ENCODE results near the gene NCAPG.

- TF ChIP-seq, protein P1, sequence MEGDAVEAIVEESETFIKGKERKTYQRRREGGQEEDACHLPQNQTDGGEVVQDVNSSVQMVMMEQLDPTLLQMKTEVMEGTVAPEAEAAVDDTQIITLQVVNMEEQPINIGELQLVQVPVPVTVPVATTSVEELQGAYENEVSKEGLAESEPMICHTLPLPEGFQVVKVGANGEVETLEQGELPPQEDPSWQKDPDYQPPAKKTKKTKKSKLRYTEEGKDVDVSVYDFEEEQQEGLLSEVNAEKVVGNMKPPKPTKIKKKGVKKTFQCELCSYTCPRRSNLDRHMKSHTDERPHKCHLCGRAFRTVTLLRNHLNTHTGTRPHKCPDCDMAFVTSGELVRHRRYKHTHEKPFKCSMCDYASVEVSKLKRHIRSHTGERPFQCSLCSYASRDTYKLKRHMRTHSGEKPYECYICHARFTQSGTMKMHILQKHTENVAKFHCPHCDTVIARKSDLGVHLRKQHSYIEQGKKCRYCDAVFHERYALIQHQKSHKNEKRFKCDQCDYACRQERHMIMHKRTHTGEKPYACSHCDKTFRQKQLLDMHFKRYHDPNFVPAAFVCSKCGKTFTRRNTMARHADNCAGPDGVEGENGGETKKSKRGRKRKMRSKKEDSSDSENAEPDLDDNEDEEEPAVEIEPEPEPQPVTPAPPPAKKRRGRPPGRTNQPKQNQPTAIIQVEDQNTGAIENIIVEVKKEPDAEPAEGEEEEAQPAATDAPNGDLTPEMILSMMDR (IDR thresholded peaks at IDR 0.05), result no peak
- no peak for TF ChIP-seq POLR2A (IDR thresholded peaks at IDR 0.05)
These were observed 64.8 kb downstream of the NCAPG start for GRCh38 chr4:17875402-17876070.

All from body of pancreas (tissue), 4 donors.